Activated CD4-positive, alpha-beta T cell treated with anti-CD3 and anti-CD28 coated beads for 36 hours (primary cell): ENCODE data around the gene GLIPR1L2. TPM values are rescaled to one million over a fixed set of nuclear protein-coding genes. Genes with fewer than 3 reads are reported as not detected.
"Not testable (repeated sequence)": the region's sequence is repeated elsewhere in the genome, so short reads cannot be mapped to it uniquely, and the experiment has no call there.

Experiments used
- ATAC-seq: fragments of 200-7000 bp; cut with Tn5 transposase; one replicate; pipeline ENCODE4 v1.10.0; 2021; ENCODE audit warnings: mild to moderate bottlenecking, moderate library complexity
- CTCF ChIA-PET: fragments of 350-600 bp; sonication (Branson Sonifier 250); formaldehyde crosslinking; loops from one replicate; lab custom pipeline; 2021; ENCODE audit warnings: antibody characterized with exemption; lab: Charles Lee
- POLR2A ChIA-PET: fragments of 350-600 bp; sonication (Branson Sonifier 250); formaldehyde crosslinking; loops from one replicate; lab custom pipeline; 2021; ENCODE audit warnings: antibody characterized with exemption, inconsistent platforms; lab: Charles Lee
- DNase-seq: peaks from one replicate; pipeline ENCODE4 v3.0.0-alpha.2; 2020
- H3K27ac Mint-ChIP-seq: one replicate; pipeline ENCODE4 v1.8.0; 2021; ENCODE audit warnings: mixed read lengths
- H3K27me3 Mint-ChIP-seq: one replicate; pipeline ENCODE4 v1.8.0; 2021; ENCODE audit warnings: mixed read lengths
- H3K36me3 Mint-ChIP-seq: one replicate; pipeline ENCODE4 v1.8.0; 2021; ENCODE audit warnings: low read depth, mixed read lengths
- H3K4me1 Mint-ChIP-seq: one replicate; pipeline ENCODE4 v1.8.0; 2021; ENCODE audit warnings: mixed read lengths
- H3K4me3 Mint-ChIP-seq: one replicate; pipeline ENCODE4 v1.8.0; 2021; ENCODE audit warnings: mild to moderate bottlenecking, moderate library complexity, mixed read lengths
- H3K9me3 Mint-ChIP-seq: one replicate; pipeline ENCODE4 v1.8.0; 2021; ENCODE audit warnings: low read depth, mixed read lengths
- intact Hi-C, 2 experiments: fragments of 100-400 bp; cut with DNase I in 1 of 2; cut with micrococcal nuclease in 1 of 2; formaldehyde crosslinking; loops; one replicate each; pipeline versions ENCODE4 v1.14.2 to v1.15.1; 2022 to 2024; cut with DNase I, micrococcal nuclease
- total RNA-seq, 2 experiments: library from RNA; stranded (reverse); gene quantifications; one replicate each; pipeline ENCODE4 v1.2.3, GENCODE V29; 2021

GLIPR1L2 gene
- total RNA-seq, 2 experiments from 2014 or later, result 0.39 to 0.50 TPM

DNA sequence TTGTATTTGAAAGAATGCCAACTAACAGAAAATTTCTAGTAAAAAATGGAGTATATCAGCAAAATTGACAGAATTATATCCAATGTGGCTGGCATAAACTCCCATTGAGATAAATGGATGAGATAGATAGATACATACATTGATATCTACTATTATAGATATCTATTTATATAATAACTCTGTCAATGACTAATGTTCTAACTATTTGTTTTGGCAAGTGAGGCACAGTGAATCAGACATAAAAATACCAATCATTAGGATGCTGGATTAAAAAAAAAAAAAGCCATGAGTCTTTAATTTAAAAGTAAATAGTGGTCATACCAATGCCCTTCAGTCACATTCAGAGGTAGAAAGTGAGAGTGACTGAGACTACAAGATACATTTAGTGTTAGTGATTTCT, 56.0 kb downstream of the GLIPR1L2 start:
- H3K4me3 Mint-ChIP-seq, result no peak overlapping the region
- H3K4me1 Mint-ChIP-seq, result no peaks in the 10 kb centered on the region
- DNase-seq (no peak), ATAC-seq (no peak)
- peaks cover 6% of the 10 kb centered on the region for H3K27me3 Mint-ChIP-seq
- H3K36me3 Mint-ChIP-seq, result no peaks in the 10 kb centered on the region
- H3K9me3 Mint-ChIP-seq, result no peaks in the 10 kb centered on the region
- intact Hi-C loops, result no loop called here
- H3K27ac Mint-ChIP-seq, result no peak overlapping the region
- ChIA-PET POLR2A (no interaction called here), CTCF (interaction anchor here (1.1 to 1.3 kb wide), 2 partner anchors 13 to 53 kb away, joined by 3 to 5 read pairs; no protein-coding TSS in a partner anchor)

DNA sequence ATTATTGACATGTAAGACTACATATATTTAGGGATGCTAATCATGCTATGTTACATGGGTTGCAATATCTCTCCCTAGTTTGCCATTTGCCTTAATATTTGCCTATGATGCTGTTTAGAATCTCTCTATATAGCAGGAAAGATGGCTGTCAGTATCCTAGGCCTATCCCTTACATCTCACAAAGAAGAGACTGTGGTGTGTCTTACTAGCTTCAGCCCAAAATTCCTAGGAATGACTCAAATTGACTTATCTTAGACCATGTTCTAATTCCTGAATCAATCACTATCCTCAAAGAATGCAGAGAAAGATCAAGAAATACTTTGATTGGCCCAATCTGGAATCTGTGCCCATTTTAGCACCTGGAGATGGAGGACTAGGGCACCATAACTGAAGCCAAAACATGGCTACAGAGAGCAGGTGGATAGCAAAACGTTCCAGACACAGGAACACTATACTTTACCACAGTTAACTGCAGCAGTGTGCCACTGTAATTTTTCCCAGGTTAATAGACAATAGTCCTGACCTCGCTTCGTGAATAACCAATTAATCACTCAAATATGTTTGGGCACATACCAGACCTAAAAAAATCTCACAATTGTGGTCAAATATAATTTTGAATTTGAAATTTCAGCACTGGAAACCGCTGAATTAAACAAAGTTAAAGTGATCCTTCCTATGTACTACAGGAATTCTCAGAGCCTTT, 57.0 kb downstream of the GLIPR1L2 start:
- Mint-ChIP-seq H3K27me3 (peaks cover 6% of the 10 kb centered on the region), H3K4me3 (no peak overlapping the region), H3K4me1 (no peaks in the 10 kb centered on the region), H3K9me3 (no peaks in the 10 kb centered on the region), H3K27ac (no peak overlapping the region), H3K36me3 (no peaks in the 10 kb centered on the region)
- POLR2A ChIA-PET, result no interaction called here
- intact Hi-C loops, result no loop called here
- no peak for DNase-seq
- ATAC-seq, result no peak
- CTCF ChIA-PET, result no interaction called here

DNA sequence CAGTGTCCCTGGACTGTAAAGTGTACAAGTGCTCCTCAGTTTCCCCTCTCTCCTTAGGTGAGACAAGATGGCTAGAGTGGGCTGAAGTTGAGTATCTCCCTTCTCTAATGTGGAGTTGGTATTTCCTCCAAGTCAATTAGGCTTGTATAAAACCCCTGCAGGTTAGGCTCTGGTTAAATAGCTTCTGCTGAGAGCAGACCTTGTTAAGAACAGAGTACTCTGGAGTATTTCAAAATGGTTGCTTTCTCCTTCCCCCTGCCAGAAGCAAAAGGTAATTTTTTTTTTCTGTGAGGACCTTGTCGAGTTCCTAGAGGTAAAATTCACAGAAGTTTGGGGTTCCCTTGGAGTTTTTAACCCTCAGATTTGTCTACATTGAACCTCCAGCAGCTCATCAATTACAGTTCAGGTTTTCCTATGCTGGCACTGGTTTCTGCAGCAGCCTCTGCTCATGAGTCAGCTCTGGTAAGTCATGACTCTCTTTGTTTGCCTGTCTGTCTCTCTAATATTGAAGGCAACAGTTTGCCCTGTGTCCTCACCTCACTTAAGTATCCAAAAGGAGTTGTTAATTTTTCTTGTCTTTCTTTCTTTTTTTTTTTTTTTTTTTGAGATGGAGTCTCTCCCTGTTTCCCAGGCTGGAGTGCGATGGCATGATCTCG, 61.9 kb downstream of the GLIPR1L2 start:
- Mint-ChIP-seq H3K36me3 (no peaks in the 10 kb centered on the region), H3K27me3 (no peaks in the 10 kb centered on the region), H3K4me3 (no peak overlapping the region), H3K4me1 (peaks cover 14% of the 10 kb centered on the region), H3K9me3 (peaks cover 4% of the 10 kb centered on the region), H3K27ac (no peak overlapping the region)
- DNase-seq (no peak), ATAC-seq (no peak)
- intact Hi-C loops, result no loop called here
- ChIA-PET CTCF (interaction anchor here (1.6 kb wide), 1 partner anchor 32 kb away, joined by 5 read pairs; no protein-coding TSS in a partner anchor), POLR2A (no interaction called here)

DNA sequence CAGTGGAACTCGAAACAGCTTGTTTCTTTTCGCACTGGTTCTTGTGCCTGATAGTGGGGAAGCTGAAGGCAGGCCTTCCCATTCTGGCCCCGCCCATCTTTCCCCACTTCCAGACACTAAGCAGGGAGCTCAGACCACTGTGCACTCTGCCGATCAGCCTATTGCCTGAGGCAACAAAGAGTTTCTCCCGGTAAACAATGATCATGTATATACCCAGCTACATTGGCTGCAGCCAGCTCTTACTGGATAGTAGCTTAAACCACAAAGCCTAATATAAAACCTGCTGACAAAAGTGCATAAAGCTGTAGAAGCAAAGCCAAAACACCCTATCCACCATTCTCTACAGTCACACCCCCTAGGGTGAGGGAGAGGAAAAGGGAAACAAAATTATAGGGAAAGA, 65.0 kb downstream of the GLIPR1L2 start:
- Mint-ChIP-seq H3K4me3 (no peak overlapping the region), H3K27ac (no peak overlapping the region), H3K4me1 (peaks cover 29% of the 10 kb centered on the region), H3K36me3 (peaks cover 4% of the 10 kb centered on the region), H3K9me3 (peaks cover 8% of the 10 kb centered on the region), H3K27me3 (no peaks in the 10 kb centered on the region)
- POLR2A ChIA-PET, result no interaction called here
- intact Hi-C loops, result no loop called here
- DNase-seq (no peak), ATAC-seq (no peak)
- CTCF ChIA-PET, result interaction anchor here (0.6 to 1.3 kb wide), 3 partner anchors 19 to 551 kb away, joined by 3 to 4 read pairs (median 3); no protein-coding TSS in a partner anchor

- no peak for DNase-seq
- Mint-ChIP-seq H3K36me3 (peaks cover 4% of the 10 kb centered on the region), H3K4me1 (peaks cover 29% of the 10 kb centered on the region), H3K27ac (no peak overlapping the region), H3K27me3 (no peaks in the 10 kb centered on the region), H3K4me3 (no peak overlapping the region), H3K9me3 (peaks cover 8% of the 10 kb centered on the region)
- no peak for ATAC-seq
- intact Hi-C loops, result no loop called here
- ChIA-PET POLR2A (no interaction called here), CTCF (interaction anchor here (0.6 to 1.3 kb wide), 2 partner anchors 27 to 65 kb away, joined by 3 read pairs; no protein-coding TSS in a partner anchor)
These were observed 66.3 kb downstream of the GLIPR1L2 start for GRCh38 chr12:75457191-75457590.

DNA sequence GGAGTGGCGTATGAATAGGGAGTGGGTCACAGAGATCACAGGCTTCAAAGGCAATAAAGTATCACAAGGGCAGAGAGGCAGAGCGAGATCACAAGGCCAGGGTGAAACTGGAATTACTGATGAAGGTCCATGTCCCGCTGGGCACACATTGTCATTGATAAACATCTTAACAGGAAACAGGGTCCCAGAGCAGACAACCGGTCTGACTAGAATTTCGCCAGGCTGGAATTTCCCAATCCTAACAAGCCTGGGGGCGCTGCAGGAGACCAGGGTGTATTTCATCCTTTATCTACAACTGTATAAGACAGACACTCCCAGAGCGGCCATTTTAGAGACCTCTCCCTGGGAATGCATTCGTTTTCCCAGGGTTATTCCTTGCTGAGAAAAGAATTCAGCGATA, 67.0 kb downstream of the GLIPR1L2 start:
- H3K27ac Mint-ChIP-seq, ATAC-seq, H3K9me3 Mint-ChIP-seq, intact Hi-C loops, H3K36me3 Mint-ChIP-seq, H3K27me3 Mint-ChIP-seq, POLR2A ChIA-PET, H3K4me3 Mint-ChIP-seq, DNase-seq: not testable (repeated sequence)
- CTCF ChIA-PET, result interaction anchor here (1.3 kb wide), 1 partner anchor 27 kb away, joined by 3 read pairs; no protein-coding TSS in a partner anchor
- peaks cover 29% of the 10 kb centered on the region for H3K4me1 Mint-ChIP-seq

- CTCF ChIA-PET, result interaction anchor here (0.8 to 1.2 kb wide), 4 partner anchors 9 to 26 kb away, joined by 3 to 4 read pairs (median 3); no protein-coding TSS in a partner anchor
- intact Hi-C loops, result no loop called here
- H3K36me3 Mint-ChIP-seq, result peaks cover 4% of the 10 kb centered on the region
- H3K4me3 Mint-ChIP-seq, result no peak overlapping the region
- no peak overlapping the region for H3K27ac Mint-ChIP-seq
- no peak for ATAC-seq
- H3K27me3 Mint-ChIP-seq, result no peaks in the 10 kb centered on the region
- H3K4me1 Mint-ChIP-seq, result peaks cover 29% of the 10 kb centered on the region
- POLR2A ChIA-PET, result no interaction called here
- H3K9me3 Mint-ChIP-seq, result peaks cover 8% of the 10 kb centered on the region
- no peak for DNase-seq
These were observed 68.9 kb downstream of the GLIPR1L2 start for GRCh38 chr12:75459755-75460154.

DNA sequence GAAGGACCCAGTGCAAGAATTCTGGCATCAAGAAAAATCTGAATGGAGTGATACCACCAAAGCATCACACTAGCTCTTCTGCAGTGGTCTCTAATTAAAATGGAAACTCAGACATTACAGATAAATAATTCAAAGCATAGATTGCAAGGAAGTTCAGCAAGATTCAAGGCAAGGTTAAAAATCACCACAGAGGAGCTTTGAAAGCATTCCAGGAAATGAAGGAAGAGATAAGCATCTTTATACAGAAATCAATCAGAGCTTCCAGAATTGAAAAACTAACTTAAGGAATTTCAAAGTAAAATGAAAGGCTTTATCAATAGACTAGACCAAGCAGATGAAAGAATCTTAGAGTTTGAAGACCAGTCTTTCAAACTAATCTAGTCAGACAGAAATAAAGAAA, 69.3 kb downstream of the GLIPR1L2 start:
- no peak for DNase-seq
- no peak overlapping the region for H3K4me3 Mint-ChIP-seq
- H3K27me3 Mint-ChIP-seq, result no peaks in the 10 kb centered on the region
- peaks cover 4% of the 10 kb centered on the region for H3K36me3 Mint-ChIP-seq
- peaks cover 29% of the 10 kb centered on the region for H3K4me1 Mint-ChIP-seq
- CTCF ChIA-PET, result interaction anchor here (0.8 to 1.2 kb wide), 5 partner anchors 9 to 26 kb away, joined by 3 to 4 read pairs (median 3); no protein-coding TSS in a partner anchor
- POLR2A ChIA-PET, result no interaction called here
- intact Hi-C loops, result no loop called here
- H3K9me3 Mint-ChIP-seq, result peaks cover 8% of the 10 kb centered on the region
- no peak for ATAC-seq
- no peak overlapping the region for H3K27ac Mint-ChIP-seq

GRCh38 chr12:75471902-75472890, 81.3 kb downstream of the GLIPR1L2 start:
- ChIA-PET POLR2A (no interaction called here), CTCF (interaction anchor here (0.9 kb wide), 1 partner anchor 13 kb away, joined by 3 read pairs; no protein-coding TSS in a partner anchor)
- intact Hi-C loops, result no loop called here
- Mint-ChIP-seq H3K36me3 (no peaks in the 10 kb centered on the region), H3K4me1 (peaks cover 14% of the 10 kb centered on the region), H3K4me3 (no peak overlapping the region), H3K27me3 (peaks cover 13% of the 10 kb centered on the region), H3K9me3 (no peaks in the 10 kb centered on the region), H3K27ac (no peak overlapping the region)
- DNase-seq (no peak), ATAC-seq (no peak)

- H3K4me1 Mint-ChIP-seq, result peaks cover 32% of the 10 kb centered on the region
- POLR2A ChIA-PET, result no interaction called here
- no peak overlapping the region for H3K4me3 Mint-ChIP-seq
- no peaks in the 10 kb centered on the region for H3K36me3 Mint-ChIP-seq
- intact Hi-C loops, result no loop called here
- H3K27ac Mint-ChIP-seq, result no peak overlapping the region
- peaks cover 11% of the 10 kb centered on the region for H3K27me3 Mint-ChIP-seq
- H3K9me3 Mint-ChIP-seq, result no peaks in the 10 kb centered on the region
- no peak for ATAC-seq
- no peak for DNase-seq
- CTCF ChIA-PET, result interaction anchor here (0.7 to 2.2 kb wide), 3 partner anchors 11 to 58 kb away, joined by 3 to 13 read pairs (median 4); no protein-coding TSS in a partner anchor
These were observed 83.2 kb downstream of the GLIPR1L2 start for GRCh38 chr12:75474116-75474515.
